Dermis microvascular lymphatic vessel endothelial cell (primary cell): ENCODE measurements around the gene HECW1. TPM values are rescaled to one million over a fixed set of nuclear protein-coding genes. Genes with fewer than 3 reads are reported as not detected.
"Not testable (repeated sequence)": the region's sequence is repeated elsewhere in the genome, so short reads cannot be mapped to it uniquely, and the experiment has no call there.

ENCODE experiments used
- DNase-seq, 2 donors: peaks; one replicate each; pipeline versions ENCODE4 v3.0.0 to v3.0.0-alpha.2; 2010; ENCODE audit warnings: low read depth in 2 of 2
- total RNA-seq: library from RNA; depleted of rRNA; stranded (reverse); fragments of >200 nt; gene quantifications from 2 replicates; pipeline ENCODE4 v1.2.1, GENCODE V29; 2014

Gene HECW1
- total RNA-seq, 1 donor from 2014 or later, result not detected

DNA sequence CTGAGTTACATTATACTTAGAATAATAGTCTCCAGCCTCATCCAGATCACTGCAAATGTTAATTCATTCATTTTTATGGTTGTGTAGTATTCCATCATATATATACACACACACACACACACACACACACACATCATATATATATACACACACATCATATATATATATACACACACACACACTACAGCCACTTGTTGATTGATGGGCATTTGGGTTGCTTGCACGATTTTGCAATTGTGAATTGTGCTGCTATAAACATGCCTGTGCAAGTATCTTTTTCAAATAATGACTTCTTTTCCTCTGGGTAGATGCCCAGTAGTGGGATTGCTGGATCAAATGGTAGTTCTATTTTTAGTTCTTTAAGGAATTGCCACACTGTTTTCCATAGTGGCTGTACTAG is 233.2 kb downstream of the HECW1 start:
- DNase-seq, result not testable (repeated sequence)

- DNase-seq, result no peak
Measured at GRCh38 chr7:43351683-43352082, 239.2 kb downstream of the HECW1 start.

DNA sequence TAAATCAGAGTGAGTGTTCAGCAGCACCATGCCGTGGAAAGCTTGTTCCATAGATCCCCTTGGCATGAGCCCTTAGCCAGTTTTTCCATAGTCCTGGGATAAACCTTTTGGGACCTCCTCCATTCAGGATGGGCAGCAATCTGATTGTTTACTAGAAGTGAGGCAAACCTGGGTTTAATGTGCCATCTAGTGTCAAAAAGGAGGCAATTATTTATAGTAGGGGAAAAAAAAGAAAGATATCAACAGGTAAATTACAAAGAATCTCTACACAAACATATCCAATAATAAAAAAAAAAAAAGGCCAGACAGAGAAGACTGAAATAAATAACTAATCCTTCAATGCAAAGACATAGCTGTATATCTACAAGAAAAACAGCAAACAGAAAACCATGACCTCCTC is 241.5 kb downstream of the HECW1 start:
- no peak for DNase-seq

DNA sequence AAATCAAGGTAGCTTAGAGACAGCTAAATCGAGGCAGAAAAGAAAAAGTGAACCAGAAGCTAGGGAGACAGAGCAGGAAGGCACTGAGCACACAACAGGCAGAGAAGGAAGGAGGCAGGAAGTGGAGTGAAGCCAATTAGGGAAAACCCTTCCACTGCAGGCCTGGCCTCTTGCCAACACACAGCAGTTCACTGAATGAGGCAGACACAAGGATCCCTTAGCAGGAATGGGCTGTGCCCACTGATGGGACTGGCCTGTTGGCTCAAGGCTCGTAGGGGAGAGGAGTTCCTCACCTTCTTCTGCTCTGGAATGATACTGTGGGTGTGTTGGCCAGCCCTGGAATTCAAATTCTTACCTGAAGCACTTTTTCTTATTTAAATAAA is 250.2 kb downstream of the HECW1 start:
- peak; percentile 11 to 31 for DNase-seq

DNA sequence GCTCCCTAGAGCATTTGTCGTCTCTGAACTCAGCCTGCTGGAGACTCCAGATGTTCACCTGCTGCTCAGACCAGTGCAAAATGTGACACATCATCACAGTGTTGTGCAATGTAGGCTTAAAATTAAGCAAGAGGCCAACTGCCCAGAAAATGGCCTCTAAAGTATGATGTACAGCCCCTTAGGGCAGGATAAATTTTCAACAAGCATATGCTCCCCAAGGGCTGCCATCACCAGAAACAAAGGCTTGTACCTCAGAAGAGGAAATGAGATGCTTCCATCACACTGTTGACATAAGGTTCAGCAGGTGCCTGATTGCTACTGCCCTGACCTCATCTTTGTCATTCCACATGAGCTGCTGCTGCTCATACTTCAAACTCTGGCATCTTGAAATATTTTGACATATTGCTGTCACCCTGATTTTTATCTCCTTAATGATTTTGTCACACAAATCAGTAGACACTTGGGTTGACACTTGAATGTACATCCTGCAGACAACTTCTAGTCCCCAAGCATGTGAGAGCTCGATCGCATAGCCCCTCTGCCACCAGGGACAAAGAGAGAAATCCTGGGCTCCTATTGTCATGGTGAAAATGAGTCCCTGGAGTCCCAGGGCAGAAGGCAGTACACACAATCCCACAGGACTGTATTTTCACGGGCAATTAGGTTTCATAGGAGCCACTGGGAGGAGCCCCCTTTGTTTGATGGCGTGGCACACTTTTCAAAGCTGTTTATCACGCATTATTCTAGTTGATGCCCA is 250.8 kb downstream of the HECW1 start:
- DNase-seq, result no peak

- DNase-seq, result no peak
Measured at GRCh38 chr7:43364391-43364790, 251.9 kb downstream of the HECW1 start.

GRCh38 chr7:43372676-43373355 is 260.4 kb downstream of the HECW1 start:
- no peak for DNase-seq

DNA sequence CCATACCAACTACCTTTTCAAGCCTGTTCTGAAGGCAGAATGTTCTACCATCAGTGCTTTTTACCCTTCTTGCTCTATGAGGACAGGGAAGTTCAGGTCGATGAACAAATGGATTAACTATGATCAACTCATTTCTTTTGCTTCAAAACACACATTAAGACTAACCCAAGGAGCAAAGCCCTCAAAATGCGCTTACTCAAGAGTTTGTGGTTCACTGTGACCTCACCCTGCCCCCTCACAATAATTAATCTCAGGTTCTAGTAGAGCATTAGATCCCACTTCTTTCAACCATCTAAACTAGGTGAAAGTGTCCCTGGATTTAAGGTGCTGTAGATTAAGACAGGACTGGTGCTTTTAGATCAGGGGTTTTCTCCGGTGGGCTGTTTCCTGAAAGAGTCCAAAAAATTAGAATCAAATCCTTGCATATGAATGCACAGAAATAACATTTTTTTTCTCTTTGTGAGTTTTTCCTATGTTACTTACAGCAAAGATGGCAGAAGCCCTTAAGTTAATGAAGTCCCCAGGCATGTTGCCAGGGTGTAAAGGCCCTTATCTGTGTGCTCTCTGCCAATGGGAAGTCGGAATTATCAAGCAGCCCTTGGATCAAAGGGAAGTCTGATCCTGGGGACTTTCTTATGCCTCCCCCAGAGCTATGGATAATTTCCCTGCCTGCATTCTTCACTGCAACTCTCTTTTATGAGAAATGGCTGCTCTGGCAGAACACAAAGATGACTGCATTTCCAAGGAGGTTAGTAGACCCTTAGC is 264.9 kb downstream of the HECW1 start:
- no peak for DNase-seq

- no peak for DNase-seq
Measured at GRCh38 chr7:43379210-43379609, 266.8 kb downstream of the HECW1 start.

- no peak for DNase-seq
Measured at GRCh38 chr7:43384616-43385308, 272.3 kb downstream of the HECW1 start.

DNA sequence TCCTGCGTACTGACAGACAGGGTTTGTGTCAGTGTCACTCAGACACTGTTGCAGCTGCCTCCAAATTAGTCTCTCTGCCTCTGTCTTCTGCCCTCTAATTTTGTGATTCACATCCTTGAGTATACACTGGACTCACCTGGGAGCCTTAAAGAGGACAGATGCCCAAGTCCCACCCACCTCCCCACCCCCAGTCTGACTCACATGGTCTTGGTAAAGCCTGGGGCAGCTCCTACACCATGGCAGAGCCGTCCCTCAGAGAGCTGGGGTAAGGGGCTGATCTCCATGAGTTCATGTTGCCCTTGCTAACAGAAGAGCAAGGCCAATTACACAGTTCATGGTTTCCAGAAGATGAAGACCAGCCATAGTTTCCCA is 272.8 kb downstream of the HECW1 start:
- no peak for DNase-seq

DNA sequence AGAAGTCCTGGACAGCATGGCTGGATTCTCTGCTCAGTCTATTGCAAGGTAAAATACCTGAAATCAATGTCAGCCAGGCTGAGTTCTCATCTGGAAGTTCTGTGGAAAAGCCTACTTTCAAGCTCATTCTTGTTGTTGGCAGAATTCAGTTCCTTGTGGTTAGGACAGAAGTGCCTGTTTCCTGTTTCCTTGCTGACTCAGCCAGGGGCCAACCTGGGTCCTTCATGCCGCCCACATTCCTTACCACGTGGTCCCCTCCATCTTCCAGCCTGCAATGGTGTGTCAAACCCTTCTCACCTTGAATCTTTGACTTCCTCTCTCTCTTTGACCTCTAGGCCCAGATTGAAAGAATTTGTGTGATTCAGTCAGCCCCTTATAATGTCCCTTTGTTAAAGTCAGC is 273.4 kb downstream of the HECW1 start:
- no peak for DNase-seq

- no peak for DNase-seq
Measured at GRCh38 chr7:43387932-43388331, 275.5 kb downstream of the HECW1 start.

DNA sequence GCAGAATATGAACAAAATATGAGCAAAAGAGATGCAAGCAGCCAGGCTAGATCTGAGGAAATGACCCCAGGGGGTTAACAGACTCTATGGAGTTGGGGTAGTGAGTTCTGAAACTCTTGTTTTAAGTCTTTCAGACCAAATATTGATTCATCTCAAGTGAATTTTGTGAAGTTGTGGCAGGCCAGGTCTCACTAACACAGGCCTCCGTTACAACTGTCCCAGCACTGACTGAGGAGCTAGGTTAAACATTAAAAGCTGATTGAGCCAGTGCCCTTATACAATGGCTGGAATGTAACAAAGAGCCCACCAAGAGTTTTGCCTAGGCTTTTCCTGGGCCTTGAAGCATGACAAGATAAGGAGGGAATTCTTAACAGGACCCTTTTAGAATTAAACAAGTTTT is 278.1 kb downstream of the HECW1 start:
- DNase-seq, result no peak

DNA sequence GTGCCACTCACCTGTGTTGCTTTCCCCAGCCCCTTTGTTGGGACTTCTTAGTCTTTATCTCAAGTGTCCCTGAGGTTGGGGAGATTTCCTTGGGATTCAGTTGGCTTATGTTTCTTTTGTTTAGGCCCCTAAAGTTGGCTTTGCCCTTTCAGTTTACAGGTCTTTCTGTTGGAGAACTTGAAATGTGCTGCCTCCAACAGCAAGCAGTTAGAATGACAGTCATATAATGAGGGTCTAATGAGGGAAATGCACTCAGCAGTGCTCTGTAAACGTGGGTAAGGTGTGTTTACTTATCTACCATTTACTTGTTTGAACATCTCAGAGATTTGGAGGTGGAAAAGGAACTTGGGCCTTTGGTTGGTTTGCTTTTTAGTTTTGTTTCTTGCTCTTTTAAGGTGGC is 279.1 kb downstream of the HECW1 start:
- no peak for DNase-seq

DNA sequence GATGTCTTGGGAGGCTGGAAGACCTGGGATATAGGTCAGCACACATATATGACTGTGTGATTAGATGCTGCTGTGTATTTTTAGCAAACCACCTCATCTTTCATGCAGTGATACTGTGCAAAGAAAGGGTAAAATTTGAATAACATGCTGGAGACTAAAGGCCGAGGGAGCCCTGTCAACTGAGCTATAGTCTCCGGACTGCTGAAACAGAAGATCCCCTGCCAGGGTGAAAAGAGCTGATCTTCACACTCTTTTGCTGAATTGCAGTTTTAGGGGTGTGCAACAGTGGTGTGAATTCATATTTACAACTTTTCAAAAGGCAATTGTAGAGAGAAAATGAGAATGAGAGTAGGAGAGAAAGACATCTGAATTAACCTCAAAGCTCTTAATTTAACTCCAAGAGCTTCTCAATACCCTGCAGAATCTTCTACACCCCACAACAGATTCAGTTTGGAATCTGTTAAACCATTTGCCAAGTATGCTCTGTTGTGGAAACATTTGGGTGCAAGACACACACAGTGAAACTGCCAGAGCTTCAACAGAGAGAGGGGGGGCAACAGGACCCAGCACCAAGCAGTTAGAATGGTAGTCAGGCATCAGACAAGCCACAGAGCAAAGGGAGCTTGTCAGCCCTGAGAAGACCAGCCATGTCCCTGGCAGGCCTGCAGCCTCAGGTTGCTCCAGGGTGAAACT is 280.3 kb downstream of the HECW1 start:
- DNase-seq, result no peak

GRCh38 chr7:43394441-43395130 is 282.1 kb downstream of the HECW1 start:
- DNase-seq, result no peak

DNA sequence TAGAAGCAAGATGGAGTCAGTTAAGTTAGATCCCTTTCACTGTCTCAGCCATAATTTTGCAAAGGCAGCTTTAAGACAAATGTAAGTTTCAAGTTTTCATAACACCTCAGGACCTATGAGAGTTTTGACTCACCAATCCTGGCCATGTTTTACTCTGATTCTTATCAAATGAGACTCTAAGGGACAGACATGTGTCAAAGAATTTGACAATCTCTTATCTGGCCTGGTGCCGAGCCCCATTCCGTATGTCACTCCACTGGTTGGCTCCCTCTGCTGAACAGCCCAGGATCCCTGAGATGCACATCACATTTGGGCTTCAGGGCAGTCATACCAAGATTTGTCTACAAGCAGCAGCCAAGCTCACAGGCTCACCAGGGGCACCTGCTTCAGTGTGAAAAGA is 282.9 kb downstream of the HECW1 start:
- DNase-seq, result no peak

DNA sequence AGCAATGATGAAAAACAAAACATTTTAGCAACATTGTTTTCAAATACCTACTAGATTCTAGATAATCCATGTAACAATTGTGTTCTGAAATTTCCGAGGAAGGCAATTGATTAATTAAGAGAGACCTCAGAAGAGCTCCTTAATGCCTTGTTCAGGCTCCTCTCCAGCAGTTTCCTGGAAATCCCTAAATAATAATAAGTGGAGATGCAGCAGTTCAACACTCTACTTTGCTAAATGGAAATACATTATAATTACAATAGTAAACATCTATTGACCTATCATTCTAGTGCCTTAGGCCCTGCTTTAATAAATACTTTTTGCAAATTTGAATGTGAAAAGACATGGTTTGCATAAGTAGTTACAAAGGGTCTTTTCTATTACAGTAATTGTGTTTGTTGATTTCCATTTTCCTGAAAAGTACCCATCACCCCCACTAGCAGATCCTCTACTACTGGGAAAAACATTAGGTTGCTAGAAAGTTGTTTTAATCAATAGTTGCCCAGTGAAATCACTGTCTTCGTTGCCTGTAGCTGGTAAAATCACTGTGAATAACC is 283.8 kb downstream of the HECW1 start:
- no peak for DNase-seq

- DNase-seq, result no peak
Measured at GRCh38 chr7:43398831-43399230, 286.4 kb downstream of the HECW1 start.
